ENCODE measurements around the gene UGT2A1. TPM values are rescaled to one million over a fixed set of nuclear protein-coding genes. Genes with fewer than 3 reads are reported as not detected.

Gene UGT2A1
- total and polyA plus RNA-seq, 2 of the 8 experiments (the other 6 are each of a cell fraction or from before 2014, with no cell fraction given): 0.19 TPM; not detected in 1

GRCh38 chr4:69600013-69600412 is 53.0 kb downstream of the UGT2A1 start:
- no peak overlapping the region; the same call in 1 of the 2 replicates for H2AFZ ChIP-seq (ENCODE audit: low read length)
- no peak overlapping the region for H3K27ac ChIP-seq (ENCODE audit: low read depth, low read length)
- no peak for TF ChIP-seq TEAD4 (IDR thresholded peaks at IDR 0.05; ENCODE audit: low read depth, low read length)
- FAIRE-seq: no peak
- H2AK5ac ChIP-seq (ENCODE audit: low read depth, low read length): no peak overlapping the region
- H4K20me1 ChIP-seq (replicated peaks in 1 of 2; ENCODE audit: control insufficient read depth in 1 of 2, insufficient read depth in 2 of 2, low read length in 2 of 2): no peaks in the 10 kb centered on the region
- H2BK120ac ChIP-seq (replicated peaks; ENCODE audit: low read depth, low read length): no peak overlapping the region
- H3K4me1 ChIP-seq (replicated peaks in 1 of 4; ENCODE audit: control insufficient read depth in 3 of 4, insufficient read depth in 4 of 4, low read length in 3 of 4): no peaks in the 10 kb centered on the region
- WGBS, 2 experiments (ENCODE audit: extremely low coverage in 1 of 2, insufficient coverage in 1 of 2, insufficient read length in 1 of 2, insufficient replicate concordance in 2 of 2, low coverage in 1 of 2, low lambda C conversion rate in 2 of 2, missing lambda C conversion rate in 1 of 2): 100% methylated on average over 2 of the region's 2 CpGs; no CpG with 5 or more reads in 1 of the 2 experiments
- no peak overlapping the region for H3K14ac ChIP-seq (ENCODE audit: insufficient read length)
- no peak overlapping the region for H3K4ac ChIP-seq (replicated peaks; ENCODE audit: insufficient read length, low read depth, low read length)
- H3K23me2 ChIP-seq (ENCODE audit: low read depth, low read length): no peaks in the 10 kb centered on the region
- no peak overlapping the region for H2BK12ac ChIP-seq (ENCODE audit: low read depth, low read length)
- no peak overlapping the region for H3K56ac ChIP-seq (replicated peaks; ENCODE audit: insufficient read length, low read depth, low read length)
- no peak overlapping the region for H4K91ac ChIP-seq (replicated peaks; ENCODE audit: insufficient read length, low read length)
- no peaks in the 10 kb centered on the region for H3K9me3 ChIP-seq (ENCODE audit: insufficient read depth in 2 of 2, low read depth in 1 of 2, low read length in 1 of 2)
- H3K4me2 ChIP-seq (ENCODE audit: insufficient read depth in 1 of 2, low read depth in 2 of 2, low read length in 2 of 2): no peak overlapping the region
- no peak overlapping the region for H3K4me3 ChIP-seq (ENCODE audit: extremely low read depth in 1 of 4, insufficient read depth in 2 of 4, low read depth in 3 of 4, low read length in 4 of 4)
- no peaks in the 10 kb centered on the region for H3K79me1 ChIP-seq (ENCODE audit: low read depth, low read length)
- H3K23ac ChIP-seq (ENCODE audit: insufficient read length): no peak overlapping the region
- H3K27me3 ChIP-seq (replicated peaks in 1 of 4; ENCODE audit: control insufficient read depth in 3 of 4, extremely low read depth in 1 of 4, insufficient read depth in 3 of 4, low read length in 3 of 4): no peaks in the 10 kb centered on the region
- H3K36me3 ChIP-seq (ENCODE audit: control insufficient read depth in 2 of 4, insufficient read depth in 4 of 4, low read length in 3 of 4): no peaks in the 10 kb centered on the region; a peak in 1 of 8 replicates
- POLR2A ChIA-PET (ENCODE audit: partially characterized antibody): no interaction called here
- H3K79me2 ChIP-seq (ENCODE audit: control insufficient read depth in 1 of 2, insufficient read depth in 2 of 2, low read length in 2 of 2): no peaks in the 10 kb centered on the region
- no peak overlapping the region for H2BK5ac ChIP-seq (ENCODE audit: low read depth, low read length)
- H3K9ac ChIP-seq (replicated peaks in 1 of 4; ENCODE audit: extremely low read depth in 1 of 4, low read depth in 3 of 4, low read length in 3 of 4): no peak overlapping the region
- H3K18ac ChIP-seq (ENCODE audit: extremely low read depth, low read length): no peak overlapping the region
- CTCF ChIA-PET (ENCODE audit: partially characterized antibody): interaction anchor here (1.0 to 2.2 kb wide), 4 partner anchors 9 to 61 kb away, joined by 3 to 8 read pairs (median 4); no protein-coding TSS in a partner anchor
- DNase-seq (ENCODE audit: low read depth in 1 of 2, low spot score in 2 of 2): no peak
- H4K5ac ChIP-seq (ENCODE audit: insufficient read length, low read depth, low read length): no peak overlapping the region
- H2BK15ac ChIP-seq (ENCODE audit: low read length): no peak overlapping the region
- no peak overlapping the region for H4K8ac ChIP-seq (ENCODE audit: extremely low read depth, insufficient read depth, low read length)
- H2BK20ac ChIP-seq (ENCODE audit: low read length): no peak overlapping the region

Measured in H1 (cell line).